NCI-H2107 treated with DMSO at 0.1 percent for 48 hours (cell line): Measurements from ENCODE around the gene RAI14.

Experiments used
- DNase-seq: peaks from one replicate; lab custom pipeline; 2025; ENCODE audit not compliant: unreplicated experiment; lab: John Stamatoyannopoulos, UW

RAI14 gene

GRCh38 chr5:34656001-34656699, at the start of gene RAI14:
Gene RAI14 (plus strand): TSS chr5:34656328. CDS start chr5:34686920, 30,592 bp downstream.
- no peak for DNase-seq

GRCh38 chr5:34608368-34608767, 47.8 kb upstream of the RAI14 start:
- DNase-seq = no peak

- DNase-seq = no peak
Measured at GRCh38 chr5:34608859-34609648, 47.1 kb upstream of the RAI14 start.

- DNase-seq = no peak
Measured at GRCh38 chr5:34609951-34610441, 46.1 kb upstream of the RAI14 start.

- no peak for DNase-seq
Measured at GRCh38 chr5:34610546-34610945, 45.6 kb upstream of the RAI14 start.

GRCh38 chr5:34611464-34612415, 44.4 kb upstream of the RAI14 start:
- DNase-seq = no peak

- no peak for DNase-seq
Measured at GRCh38 chr5:34616651-34617050, 39.5 kb upstream of the RAI14 start.

- no peak for DNase-seq
Measured at GRCh38 chr5:34618371-34619065, 37.6 kb upstream of the RAI14 start.

GRCh38 chr5:34620185-34620584, 35.9 kb upstream of the RAI14 start:
- no peak for DNase-seq

- DNase-seq = no peak
Measured at GRCh38 chr5:34621277-34622097, 34.6 kb upstream of the RAI14 start.

GRCh38 chr5:34622098-34622400, 34.1 kb upstream of the RAI14 start:
- no peak for DNase-seq

- no peak for DNase-seq
Measured at GRCh38 chr5:34624691-34625090, 31.4 kb upstream of the RAI14 start.

- no peak for DNase-seq
Measured at GRCh38 chr5:34625246-34625645, 30.9 kb upstream of the RAI14 start.

GRCh38 chr5:34626036-34626435, 30.1 kb upstream of the RAI14 start:
- DNase-seq = no peak

- no peak for DNase-seq
Measured at GRCh38 chr5:34626751-34627150, 29.4 kb upstream of the RAI14 start.

- DNase-seq = no peak
Measured at GRCh38 chr5:34627794-34628193, 28.3 kb upstream of the RAI14 start.

- DNase-seq = no peak
Measured at GRCh38 chr5:34628373-34628772, 27.8 kb upstream of the RAI14 start.

GRCh38 chr5:34630596-34630995, 25.5 kb upstream of the RAI14 start:
- DNase-seq = no peak

- DNase-seq = no peak
Measured at GRCh38 chr5:34632807-34633422, 23.2 kb upstream of the RAI14 start.
